Spleen (tissue), 7 donors: Measurements from ENCODE around the gene PSMC4.
"Not testable (repeated sequence)": the region's sequence is repeated elsewhere in the genome, so short reads cannot be mapped to it uniquely, and the experiment has no call there.

Experiments
- CTCF ChIP-seq, 11 experiments: fragments of 200-600 bp in 7 of 11; fragments of 450-650 bp in 4 of 11; sonication (generic) in 4 of 11; IDR thresholded peaks in 8 of 11; conservative IDR thresholded peaks in 3 of 11; 1 replicate in 7 of 11; 2 replicates in 4 of 11; pipeline versions ENCODE4 v1.4.0 to v1.8.0; 2016 to 2021; ENCODE audit warnings: antibody characterized with exemption in 11 of 11, inconsistent platforms in 4 of 11, mild to moderate bottlenecking in 1 of 11
- POLR2AphosphoS5 ChIP-seq, 3 donors: sonication (generic); formaldehyde crosslinking; IDR thresholded peaks; one replicate each; pipeline ENCODE4 v1.5.1; 2017; ENCODE audit warnings: antibody characterized with exemption in 3 of 3
- donor health status: DM: no; HTN: no; CAD: no; lungs with moderate emphysema.
- donor health status: DM: no; HTN: no; CAD: no.
- donor health status: DM: no; HTN: no; CAD: no.

- not testable (repeated sequence) for TF ChIP-seq CTCF (IDR thresholded peaks at IDR 0.05 in 8 of 11, conservative IDR thresholded peaks at IDR 0.05 in 3 of 11); POLR2AphosphoS5 (IDR thresholded peaks at IDR 0.05)
Observed at GRCh38 chr19:39958942-39959341, 12.0 kb upstream of the PSMC4 start.
